Loucy (cell line): ENCODE measurements around the gene PTER.

Source experiments
- H2AFZ ChIP-seq: fragments of 200-600 bp; sonication (generic); 2 replicates; pipeline ENCODE4 v1.6.0; 2016; ENCODE audit warnings: antibody characterized with exemption, mild to moderate bottlenecking, low read length, moderate library complexity
- H3F3A ChIP-seq: fragments of 200-600 bp; 2 replicates; pipeline ENCODE4 v1.6.0; 2016; ENCODE audit warnings: antibody characterized with exemption, low read depth, mild to moderate bottlenecking
- H3K27me3 ChIP-seq: fragments of 200-600 bp; sonication (generic); 2 replicates; pipeline ENCODE4 v1.6.1; 2014; ENCODE audit warnings: low read length, mild to moderate bottlenecking; ENCODE audit not compliant: insufficient read depth, poor library complexity, severe bottlenecking
- H3K36me3 ChIP-seq: fragments of 200-600 bp; sonication (generic); 2 replicates; pipeline ENCODE4 v1.6.1; 2016; ENCODE audit warnings: low read length; ENCODE audit not compliant: insufficient read depth
- H3K4me1 ChIP-seq: fragments of 200-600 bp; sonication (generic); 2 replicates; pipeline ENCODE4 v1.5.1; 2014; ENCODE audit warnings: low read length, mild to moderate bottlenecking; ENCODE audit not compliant: insufficient read depth, poor library complexity, severe bottlenecking
- H3K4me2 ChIP-seq: fragments of 200-600 bp; sonication (generic); 2 replicates; pipeline ENCODE4 v1.6.0; 2014; ENCODE audit warnings: antibody characterized with exemption, low read length, low read depth, mild to moderate bottlenecking; ENCODE audit not compliant: poor library complexity, severe bottlenecking
- H3K4me3 ChIP-seq: fragments of 200-600 bp; sonication (generic); 2 replicates; pipeline ENCODE4 v1.5.1; 2014; ENCODE audit warnings: low read length, mild to moderate bottlenecking, mixed read lengths; ENCODE audit not compliant: poor library complexity, severe bottlenecking
- H3K79me2 ChIP-seq: fragments of 200-600 bp; sonication (generic); 2 replicates; pipeline ENCODE4 v1.6.1; 2014; ENCODE audit warnings: low read length; ENCODE audit not compliant: insufficient read depth
- H3K9ac ChIP-seq: fragments of 200-600 bp; sonication (generic); 2 replicates; pipeline ENCODE4 v1.6.0; 2014; ENCODE audit warnings: mild to moderate bottlenecking, low read depth, low read length, moderate library complexity; ENCODE audit not compliant: poor library complexity, severe bottlenecking
- H3K9me2 ChIP-seq: fragments of 200-600 bp; sonication (generic); replicated peaks from 2 replicates; pipeline ENCODE4 v1.6.1; 2016; ENCODE audit warnings: low read depth, low read length, mixed read lengths
- H3K9me3 ChIP-seq: fragments of 200-600 bp; sonication (generic); 2 replicates; pipeline ENCODE4 v1.6.1; 2014; ENCODE audit warnings: mild to moderate bottlenecking, antibody characterized with exemption, low read length, low read depth; ENCODE audit not compliant: insufficient read depth
- H4K20me1 ChIP-seq: fragments of 200-600 bp; sonication (generic); 2 replicates; pipeline ENCODE4 v1.6.0; 2014; ENCODE audit warnings: antibody characterized with exemption, low read length, mild to moderate bottlenecking; ENCODE audit not compliant: insufficient read depth, poor library complexity, severe bottlenecking
- CTCF ChIP-seq: fragments of 200-600 bp; sonication (generic); conservative IDR thresholded peaks from 2 replicates; pipeline ENCODE4 v1.5.1; 2014; ENCODE audit warnings: mild to moderate bottlenecking, antibody characterized with exemption, low read length
- EZH2phosphoT487 ChIP-seq: fragments of 200-600 bp; IDR thresholded peaks from 2 replicates; pipeline ENCODE4 v1.6.1; 2018; ENCODE audit warnings: antibody characterized with exemption, mild to moderate bottlenecking, moderate library complexity, borderline replicate concordance

PTER gene

GRCh38 chr10:16519250-16519907 lies 82.6 kb downstream of the PTER start:
- Histone ChIP-seq H3K79me2 (no peaks in the 10 kb centered on the region), H3K4me3 (no peak overlapping the region)

GRCh38 chr10:16519908-16520861 lies 83.4 kb downstream of the PTER start:
- H2AFZ ChIP-seq, result no peak overlapping the region
- H3K4me2 ChIP-seq, result no peak overlapping the region
- no peak overlapping the region for H3K4me3 ChIP-seq
- H3K79me2 ChIP-seq, result no peaks in the 10 kb centered on the region
- no peaks in the 10 kb centered on the region for H3K27me3 ChIP-seq
- no peaks in the 10 kb centered on the region for H3K9me2 ChIP-seq
- no peak overlapping the region for H3K9ac ChIP-seq
- H3K9me3 ChIP-seq, result no peaks in the 10 kb centered on the region
- no peaks in the 10 kb centered on the region for H3K4me1 ChIP-seq
- H3F3A ChIP-seq, result no peaks in the 10 kb centered on the region
- TF ChIP-seq EZH2phosphoT487 (no peak), CTCF (no peak)
- no peaks in the 10 kb centered on the region for H4K20me1 ChIP-seq
- H3K36me3 ChIP-seq, result no peaks in the 10 kb centered on the region

More at GRCh38 chr10:16519250-16519907, 82.6 kb downstream of the PTER start:
- no peaks in the 10 kb centered on the region for H3K9me2 ChIP-seq
- H2AFZ ChIP-seq, result no peak overlapping the region
- H3K9me3 ChIP-seq, result no peaks in the 10 kb centered on the region
- TF ChIP-seq CTCF, result no peak
- TF ChIP-seq EZH2phosphoT487, result no peak
- no peak overlapping the region for H3K9ac ChIP-seq
- H4K20me1 ChIP-seq, result no peaks in the 10 kb centered on the region
- no peaks in the 10 kb centered on the region for H3K27me3 ChIP-seq
- H3F3A ChIP-seq, result no peaks in the 10 kb centered on the region
- H3K4me2 ChIP-seq, result no peak overlapping the region
- H3K36me3 ChIP-seq, result no peaks in the 10 kb centered on the region
- H3K4me1 ChIP-seq, result no peaks in the 10 kb centered on the region

- Histone ChIP-seq H2AFZ (no peak overlapping the region), H3K27me3 (no peaks in the 10 kb centered on the region), H4K20me1 (no peaks in the 10 kb centered on the region), H3K9me3 (no peaks in the 10 kb centered on the region), H3K4me1 (no peaks in the 10 kb centered on the region), H3K4me2 (no peak overlapping the region), H3K9ac (no peak overlapping the region), H3K36me3 (no peaks in the 10 kb centered on the region), H3K79me2 (no peaks in the 10 kb centered on the region), H3K9me2 (no peaks in the 10 kb centered on the region), H3K4me3 (no peak overlapping the region), H3F3A (no peaks in the 10 kb centered on the region)
- TF ChIP-seq EZH2phosphoT487 (no peak), CTCF (no peak)
Measured at GRCh38 chr10:16520900-16521299, 84.1 kb downstream of the PTER start.
